ENCODE data around the gene BCL7B.

Gene BCL7B

DNA sequence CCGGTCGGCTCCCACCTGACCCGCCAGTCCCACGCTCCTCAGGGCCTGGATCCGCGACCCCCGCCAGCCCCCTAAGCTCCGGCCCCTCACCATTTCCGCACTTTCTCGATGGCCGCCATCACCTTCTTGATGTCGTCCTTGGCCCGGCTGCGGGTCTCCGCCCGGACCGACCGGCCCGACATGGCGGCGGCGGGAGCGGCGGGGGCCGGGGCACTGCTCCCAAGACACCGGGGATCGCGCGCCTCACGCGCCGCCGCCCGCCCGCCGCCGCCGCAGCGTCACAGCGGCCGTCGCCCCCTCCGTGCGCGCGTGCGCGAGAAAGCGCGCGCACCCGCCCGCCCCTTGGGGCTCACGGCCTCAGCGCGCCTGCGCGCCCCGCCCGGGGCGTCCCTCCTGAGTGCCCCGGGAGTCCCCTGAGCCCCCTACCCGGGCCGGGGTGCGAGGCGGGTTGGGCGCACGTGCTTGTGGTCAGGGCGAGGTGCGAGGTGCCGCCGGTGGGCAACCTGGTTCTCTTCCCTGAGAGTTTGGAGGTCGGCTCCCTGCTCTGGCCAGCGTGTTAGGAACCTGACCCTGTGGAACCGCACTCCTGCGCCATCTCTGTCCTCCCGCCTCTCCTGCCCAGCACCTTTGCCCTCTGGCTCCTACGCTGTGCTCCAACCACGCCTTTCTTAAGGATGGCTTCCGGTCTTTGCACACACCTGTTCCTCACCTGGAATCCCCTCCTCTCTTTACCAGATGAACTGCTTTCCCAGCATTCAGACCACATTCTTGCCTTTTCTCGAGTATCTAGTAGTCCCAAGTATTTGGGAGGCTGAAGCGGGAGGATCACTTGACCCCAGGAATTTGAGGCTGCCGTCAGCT, at the start of gene BCL7B (continued):
- TF ChIP-seq, protein P1, sequence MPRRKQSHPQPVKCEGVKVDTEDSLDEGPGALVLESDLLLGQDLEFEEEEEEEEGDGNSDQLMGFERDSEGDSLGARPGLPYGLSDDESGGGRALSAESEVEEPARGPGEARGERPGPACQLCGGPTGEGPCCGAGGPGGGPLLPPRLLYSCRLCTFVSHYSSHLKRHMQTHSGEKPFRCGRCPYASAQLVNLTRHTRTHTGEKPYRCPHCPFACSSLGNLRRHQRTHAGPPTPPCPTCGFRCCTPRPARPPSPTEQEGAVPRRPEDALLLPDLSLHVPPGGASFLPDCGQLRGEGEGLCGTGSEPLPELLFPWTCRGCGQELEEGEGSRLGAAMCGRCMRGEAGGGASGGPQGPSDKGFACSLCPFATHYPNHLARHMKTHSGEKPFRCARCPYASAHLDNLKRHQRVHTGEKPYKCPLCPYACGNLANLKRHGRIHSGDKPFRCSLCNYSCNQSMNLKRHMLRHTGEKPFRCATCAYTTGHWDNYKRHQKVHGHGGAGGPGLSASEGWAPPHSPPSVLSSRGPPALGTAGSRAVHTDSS (tag by site-specific recombination; IDR thresholded peaks at IDR 0.05) = no peak; the same call in 1 of the 2 replicates
- TF ChIP-seq ZBTB7A (tag by site-specific recombination; IDR thresholded peaks at IDR 0.05; ENCODE audit: low read depth) = 0 out of 2 replicates have a peak, but pooled peaks have one; percentile 46
- TF ChIP-seq, protein P2, sequence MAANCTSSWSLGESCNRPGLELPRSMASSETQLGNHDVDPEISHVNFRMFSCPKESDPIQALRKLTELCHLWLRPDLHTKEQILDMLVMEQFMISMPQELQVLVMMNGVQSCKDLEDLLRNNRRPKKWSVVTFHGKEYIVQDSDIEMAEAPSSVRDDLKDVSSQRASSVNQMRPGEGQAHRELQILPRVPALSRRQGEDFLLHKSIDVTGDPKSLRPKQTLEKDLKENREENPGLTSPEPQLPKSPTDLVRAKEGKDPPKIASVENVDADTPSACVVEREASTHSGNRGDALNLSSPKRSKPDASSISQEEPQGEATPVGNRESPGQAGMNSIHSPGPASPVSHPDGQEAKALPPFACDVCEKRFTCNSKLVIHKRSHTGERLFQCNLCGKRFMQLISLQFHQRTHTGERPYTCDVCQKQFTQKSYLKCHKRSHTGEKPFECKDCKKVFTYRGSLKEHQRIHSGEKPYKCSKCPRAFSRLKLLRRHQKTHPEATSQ (tag by site-specific recombination; IDR thresholded peaks at IDR 0.05) = no peak
- peak; percentile 82 for TF ChIP-seq EGR2 (tag by site-specific recombination; IDR thresholded peaks at IDR 0.05; ENCODE audit: low read depth)

DNA sequence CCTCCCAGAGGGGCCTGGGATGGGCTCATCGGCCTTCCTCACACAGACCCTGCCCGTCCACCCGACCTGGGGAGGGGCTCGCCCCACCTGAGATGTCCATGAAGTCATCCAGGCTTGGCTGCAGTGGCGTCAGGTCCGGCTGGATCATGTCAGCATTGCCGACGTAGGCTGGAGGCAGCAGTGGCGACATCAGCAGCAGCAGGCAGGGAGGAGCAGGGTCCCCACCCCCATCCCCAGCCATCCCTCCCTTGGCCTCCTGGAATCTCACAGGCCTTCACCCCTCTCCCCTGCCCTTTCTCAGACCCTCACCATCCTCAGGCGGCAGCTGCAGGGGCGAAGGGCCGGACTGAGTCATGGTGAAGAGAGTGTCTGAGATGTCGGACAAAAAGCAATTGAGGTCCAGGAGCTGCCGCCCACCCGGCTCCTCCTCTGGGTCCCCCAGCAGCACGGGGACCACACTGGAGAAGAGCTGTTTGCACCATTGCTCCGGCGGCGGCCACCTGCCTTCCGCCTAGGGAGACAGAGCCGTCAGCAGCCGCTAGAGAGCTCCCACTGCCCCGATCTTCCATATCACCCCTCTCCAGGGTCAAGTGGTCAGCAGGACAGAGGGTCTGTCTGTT, 48.2 kb upstream of the BCL7B start:
- no peaks in the 10 kb centered on the region for H3K36me3 ChIP-seq (ENCODE audit: control insufficient read depth in 2 of 2, insufficient read depth in 1 of 2, low read length in 2 of 2)
- ChIA-PET POLR2A (interaction anchor here (0.7 to 1.2 kb wide), 3 partner anchors 9 to 111 kb away, joined by 3 to 5 read pairs (median 5); no protein-coding TSS in a partner anchor), CTCF (interaction anchor here (0.9 to 6.5 kb wide), 18 partner anchors 10 to 421 kb away, joined by 3 to 82 read pairs (median 11); partner anchors contain the start of genes ABHD11 and VPS37D)
- H3K9me3 ChIP-seq (ENCODE audit: control insufficient read depth, insufficient read depth, low read depth, low read length) = no peaks in the 10 kb centered on the region
- H3K4me1 ChIP-seq (ENCODE audit: control insufficient read depth, insufficient read depth, low read length) = no peaks in the 10 kb centered on the region
- TF ChIP-seq ZIC2 (tag by site-specific recombination; IDR thresholded peaks at IDR 0.05) = no peak
- no peak for TF ChIP-seq ZNF548 (tag by site-specific recombination; IDR thresholded peaks at IDR 0.05)
- TF ChIP-seq ZNF433 (tag by site-specific recombination; IDR thresholded peaks at IDR 0.05; ENCODE audit: low read depth) = no peak
- TF ChIP-seq, protein P3, sequence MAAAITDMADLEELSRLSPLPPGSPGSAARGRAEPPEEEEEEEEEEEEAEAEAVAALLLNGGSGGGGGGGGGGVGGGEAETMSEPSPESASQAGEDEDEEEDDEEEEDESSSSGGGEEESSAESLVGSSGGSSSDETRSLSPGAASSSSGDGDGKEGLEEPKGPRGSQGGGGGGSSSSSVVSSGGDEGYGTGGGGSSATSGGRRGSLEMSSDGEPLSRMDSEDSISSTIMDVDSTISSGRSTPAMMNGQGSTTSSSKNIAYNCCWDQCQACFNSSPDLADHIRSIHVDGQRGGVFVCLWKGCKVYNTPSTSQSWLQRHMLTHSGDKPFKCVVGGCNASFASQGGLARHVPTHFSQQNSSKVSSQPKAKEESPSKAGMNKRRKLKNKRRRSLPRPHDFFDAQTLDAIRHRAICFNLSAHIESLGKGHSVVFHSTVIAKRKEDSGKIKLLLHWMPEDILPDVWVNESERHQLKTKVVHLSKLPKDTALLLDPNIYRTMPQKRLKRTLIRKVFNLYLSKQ (tag by site-specific recombination; IDR thresholded peaks at IDR 0.05; ENCODE audit: borderline replicate concordance) = no peak
- no peak for TF ChIP-seq ZNF311 (tag by site-specific recombination; IDR thresholded peaks at IDR 0.05; ENCODE audit: borderline replicate concordance)
- TF ChIP-seq ZNF624 (tag by site-specific recombination; IDR thresholded peaks at IDR 0.05) = no peak
- TF ChIP-seq ZNF785 (tag by site-specific recombination; IDR thresholded peaks at IDR 0.05) = no peak
- TF ChIP-seq, protein P4, sequence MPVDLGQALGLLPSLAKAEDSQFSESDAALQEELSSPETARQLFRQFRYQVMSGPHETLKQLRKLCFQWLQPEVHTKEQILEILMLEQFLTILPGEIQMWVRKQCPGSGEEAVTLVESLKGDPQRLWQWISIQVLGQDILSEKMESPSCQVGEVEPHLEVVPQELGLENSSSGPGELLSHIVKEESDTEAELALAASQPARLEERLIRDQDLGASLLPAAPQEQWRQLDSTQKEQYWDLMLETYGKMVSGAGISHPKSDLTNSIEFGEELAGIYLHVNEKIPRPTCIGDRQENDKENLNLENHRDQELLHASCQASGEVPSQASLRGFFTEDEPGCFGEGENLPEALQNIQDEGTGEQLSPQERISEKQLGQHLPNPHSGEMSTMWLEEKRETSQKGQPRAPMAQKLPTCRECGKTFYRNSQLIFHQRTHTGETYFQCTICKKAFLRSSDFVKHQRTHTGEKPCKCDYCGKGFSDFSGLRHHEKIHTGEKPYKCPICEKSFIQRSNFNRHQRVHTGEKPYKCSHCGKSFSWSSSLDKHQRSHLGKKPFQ (tag by site-specific recombination; IDR thresholded peaks at IDR 0.05) = no peak
- TF ChIP-seq ZEB2 (tag by site-specific recombination; IDR thresholded peaks at IDR 0.05) = no peak
- TF ChIP-seq ZNF350 (tag by site-specific recombination; IDR thresholded peaks at IDR 0.05) = no peak
- no peak for TF ChIP-seq ZNF248 (tag by site-specific recombination; IDR thresholded peaks at IDR 0.05)
- TF ChIP-seq ZNF112 (tag by site-specific recombination; IDR thresholded peaks at IDR 0.05) = no peak
- TF ChIP-seq ZNF138 (tag by site-specific recombination; IDR thresholded peaks at IDR 0.05; ENCODE audit: borderline replicate concordance) = no peak
- TF ChIP-seq, protein P5, sequence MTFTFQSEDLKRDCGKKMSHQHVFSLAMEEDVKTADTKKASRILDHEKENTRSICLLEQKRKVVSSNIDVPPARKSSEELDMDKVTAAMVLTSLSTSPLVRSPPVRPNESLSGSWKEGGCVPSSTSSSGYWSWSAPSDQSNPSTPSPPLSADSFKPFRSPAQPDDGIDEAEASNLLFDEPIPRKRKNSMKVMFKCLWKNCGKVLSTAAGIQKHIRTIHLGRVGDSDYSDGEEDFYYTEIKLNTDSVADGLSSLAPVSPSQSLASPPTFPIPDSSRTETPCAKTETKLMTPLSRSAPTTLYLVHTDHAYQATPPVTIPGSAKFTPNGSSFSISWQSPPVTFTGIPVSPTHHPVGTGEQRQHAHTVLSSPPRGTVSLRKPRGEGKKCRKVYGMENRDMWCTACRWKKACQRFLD (tag by site-specific recombination; IDR thresholded peaks at IDR 0.05) = no peak
- TF ChIP-seq ZNF404 (tag by site-specific recombination; IDR thresholded peaks at IDR 0.05) = no peak
- no peak for TF ChIP-seq ZNF24 (tag by site-specific recombination; IDR thresholded peaks at IDR 0.05)
- TF ChIP-seq GLI4 (tag by site-specific recombination; IDR thresholded peaks at IDR 0.05) = no peak
- no peak for TF ChIP-seq GLI2 (tag by site-specific recombination; IDR thresholded peaks at IDR 0.05; ENCODE audit: borderline replicate concordance, low read depth)
- TF ChIP-seq, protein P6, sequence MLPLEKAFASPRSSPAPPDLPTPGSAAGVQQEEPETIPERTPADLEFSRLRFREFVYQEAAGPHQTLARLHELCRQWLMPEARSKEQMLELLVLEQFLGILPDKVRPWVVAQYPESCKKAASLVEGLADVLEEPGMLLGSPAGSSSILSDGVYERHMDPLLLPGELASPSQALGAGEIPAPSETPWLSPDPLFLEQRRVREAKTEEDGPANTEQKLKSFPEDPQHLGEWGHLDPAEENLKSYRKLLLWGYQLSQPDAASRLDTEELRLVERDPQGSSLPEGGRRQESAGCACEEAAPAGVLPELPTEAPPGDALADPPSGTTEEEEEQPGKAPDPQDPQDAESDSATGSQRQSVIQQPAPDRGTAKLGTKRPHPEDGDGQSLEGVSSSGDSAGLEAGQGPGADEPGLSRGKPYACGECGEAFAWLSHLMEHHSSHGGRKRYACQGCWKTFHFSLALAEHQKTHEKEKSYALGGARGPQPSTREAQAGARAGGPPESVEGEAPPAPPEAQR (tag by site-specific recombination; IDR thresholded peaks at IDR 0.05) = no peak
- no peak overlapping the region for H3K27ac ChIP-seq (ENCODE audit: extremely low read depth, low read depth, low read length)
- H3K4me3 ChIP-seq (ENCODE audit: low read depth, low read length) = no peak overlapping the region
